GM13977 (cell line): Measurements from ENCODE around the gene OR2AE1.
"Not testable (repeated sequence)": the region's sequence is repeated elsewhere in the genome, so short reads cannot be mapped to it uniquely, and the experiment has no call there.

ENCODE experiments used
- DNase-seq: peaks from one replicate; pipeline ENCODE4 v3.0.0; 2012; ENCODE audit warnings: low spot score
- CTCF ChIP-seq: IDR thresholded peaks from 2 replicates; pipeline ENCODE4 v1.5.1; 2012; ENCODE audit warnings: mild to moderate bottlenecking, control low read depth; ENCODE audit not compliant: insufficient read depth; ENCODE audit errors: extremely low read depth, missing control alignments
- in situ Hi-C: fragments of 300-500 bp; cut with MboI; formaldehyde crosslinking; loops from one replicate; pipeline ENCODE4 v1.12.0; 2022; ENCODE audit warnings: low sequenced_read_pairs, low pct_unique_long_range_greater_than_20kb, mixed read lengths, inconsistent platforms; ENCODE audit not compliant: unreplicated experiment

OR2AE1 gene

GRCh38 chr7:99894738-99895137 is 17.9 kb upstream of the OR2AE1 start:
- DNase-seq: no peak
- in situ Hi-C loops: no loop called here
- no peak for TF ChIP-seq CTCF

DNA sequence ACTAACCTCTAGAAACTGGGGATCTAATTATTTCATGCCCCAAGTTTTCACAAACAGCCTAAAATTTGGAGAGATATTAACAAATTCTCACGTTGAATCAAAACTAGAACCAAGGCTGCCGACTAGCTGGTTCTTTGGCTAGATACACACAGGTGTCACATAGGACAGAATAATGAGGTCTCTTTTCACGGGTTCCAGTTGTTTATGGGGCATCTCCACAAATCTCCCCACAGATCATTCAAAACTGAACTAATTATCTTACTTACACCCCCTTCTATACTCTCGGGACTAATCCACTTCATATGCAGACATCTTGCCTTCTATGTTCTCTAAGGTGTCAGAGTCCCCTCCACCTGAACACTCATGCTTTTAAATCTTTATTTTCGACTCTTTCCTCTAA is 16.4 kb upstream of the OR2AE1 start:
- TF ChIP-seq CTCF: no peak
- DNase-seq: no peak
- in situ Hi-C loops: no loop called here

- DNase-seq, in situ Hi-C loops: not testable (repeated sequence)
Observed at GRCh38 chr7:99890348-99890747, 13.5 kb upstream of the OR2AE1 start.

GRCh38 chr7:99888366-99888765 is 11.5 kb upstream of the OR2AE1 start:
- DNase-seq, in situ Hi-C loops: not testable (repeated sequence)

- TF ChIP-seq CTCF: no peak
- DNase-seq: no peak
- in situ Hi-C loops: no loop called here
Observed at GRCh38 chr7:99881370-99881769, 4.5 kb upstream of the OR2AE1 start.

DNA sequence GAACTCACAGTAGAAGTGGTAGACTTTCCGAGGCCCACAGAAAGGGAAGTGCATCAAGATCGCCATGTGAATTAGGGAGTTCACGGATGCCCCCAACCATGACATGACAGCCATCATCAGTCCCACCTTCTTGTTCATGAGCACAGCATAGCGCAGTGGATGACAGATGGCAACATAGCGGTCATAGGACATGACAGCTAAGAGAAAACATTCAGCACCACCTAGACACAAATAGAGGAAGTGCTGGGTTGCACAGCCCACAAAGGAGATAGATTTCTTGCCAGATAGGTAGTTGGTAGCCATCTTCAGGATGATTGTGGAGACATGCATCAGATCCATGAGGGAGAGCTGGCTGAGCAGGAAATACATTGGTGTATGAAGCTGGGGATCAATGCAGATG is 342 bp downstream of the OR2AE1 start:
- TF ChIP-seq CTCF: no peak
- in situ Hi-C loops: no loop called here
- no peak for DNase-seq

- in situ Hi-C loops: no loop called here
- no peak for DNase-seq
- no peak for TF ChIP-seq CTCF
Observed at GRCh38 chr7:99868246-99868645, 8.6 kb downstream of the OR2AE1 start.

GRCh38 chr7:99867477-99867876 is 9.4 kb downstream of the OR2AE1 start:
- in situ Hi-C loops, DNase-seq: not testable (repeated sequence)
